Smooth muscle cell (in vitro differentiated cells): ENCODE data around the gene PTPRB. TPM values are rescaled to one million over a fixed set of nuclear protein-coding genes. Genes with fewer than 3 reads are reported as not detected.

Experiments
- DNase-seq: peaks from one replicate; lab custom pipeline; 2025; ENCODE audit not compliant: unreplicated experiment; lab: John Stamatoyannopoulos, UW
- H2AFZ ChIP-seq: fragments of 200-600 bp; sonication (generic); 2 replicates; pipeline ENCODE4 v1.6.0; 2016; ENCODE audit warnings: antibody characterized with exemption, low read depth, mild to moderate bottlenecking
- H3F3A ChIP-seq: fragments of 200-600 bp; sonication (generic); 2 replicates; pipeline ENCODE4 v1.6.0; 2017; ENCODE audit warnings: antibody characterized with exemption, low read depth
- H3K27ac ChIP-seq: fragments of 200-600 bp; sonication (generic); 2 replicates; pipeline ENCODE4 v1.5.1; 2016; ENCODE audit warnings: low read depth, mild to moderate bottlenecking
- H3K27me3 ChIP-seq: fragments of 200-600 bp; sonication (generic); 2 replicates; pipeline ENCODE4 v1.6.1; 2016; ENCODE audit warnings: low read depth, mild to moderate bottlenecking
- H3K36me3 ChIP-seq: fragments of 200-600 bp; sonication (generic); 2 replicates; pipeline ENCODE4 v1.5.1; 2016; ENCODE audit warnings: low read depth
- H3K4me1 ChIP-seq: fragments of 200-600 bp; sonication (generic); 2 replicates; pipeline ENCODE4 v1.5.1; 2016; ENCODE audit warnings: low read depth
- H3K4me2 ChIP-seq: fragments of 200-600 bp; sonication (generic); 2 replicates; pipeline ENCODE4 v1.6.0; 2016; ENCODE audit warnings: mild to moderate bottlenecking
- H3K4me3 ChIP-seq: fragments of 200-600 bp; sonication (generic); 2 replicates; pipeline ENCODE4 v1.5.1; 2016; ENCODE audit warnings: mild to moderate bottlenecking
- H3K79me2 ChIP-seq: fragments of 200-600 bp; sonication (generic); 2 replicates; pipeline ENCODE4 v1.6.0; 2016; ENCODE audit warnings: low read depth, mild to moderate bottlenecking
- H3K9ac ChIP-seq: fragments of 200-600 bp; sonication (generic); 2 replicates; pipeline ENCODE4 v1.6.0; 2016; ENCODE audit warnings: low read depth
- H3K9me3 ChIP-seq: fragments of 200-600 bp; sonication (generic); replicated peaks from 2 replicates; pipeline ENCODE4 v1.5.1; 2016; ENCODE audit warnings: low read depth
- H4K20me1 ChIP-seq: fragments of 200-600 bp; sonication (generic); 2 replicates; pipeline ENCODE4 v1.6.0; 2016; ENCODE audit warnings: low read depth
- WGBS: methylation state at CpG from one replicate; pipeline ENCODE4 v1.1.7; 2016; ENCODE audit warnings: low lambda C conversion rate; 5-methylcytosine and 5-hydroxymethylcytosine counted together
- polyA plus RNA-seq: library from polyadenylated mRNA; unstranded; fragments of >200 nt; fragmentation: Nextera tagmentation; extraction: Ambion mirVana; gene quantifications from 2 replicates; pipeline ENCODE4 v1.2.1, GENCODE V29; 2016
- total RNA-seq: library from RNA; depleted of rRNA; stranded (reverse); fragments of >200 nt; gene quantifications from 2 replicates; pipeline ENCODE4 v1.2.3, GENCODE V29; 2014
- TF ChIP-seq, protein P1 (sequence below): fragments of 200-600 bp; sonication (generic); IDR thresholded peaks from 2 replicates; pipeline ENCODE4 v1.5.1; 2017; ENCODE audit warnings: borderline replicate concordance, mild to moderate bottlenecking, antibody characterized with exemption; ENCODE audit not compliant: insufficient read depth, poor library complexity, severe bottlenecking

The PTPRB gene
- total and polyA plus RNA-seq, 2 experiments from 2014 or later: 0.56 to 7.3 TPM

DNA sequence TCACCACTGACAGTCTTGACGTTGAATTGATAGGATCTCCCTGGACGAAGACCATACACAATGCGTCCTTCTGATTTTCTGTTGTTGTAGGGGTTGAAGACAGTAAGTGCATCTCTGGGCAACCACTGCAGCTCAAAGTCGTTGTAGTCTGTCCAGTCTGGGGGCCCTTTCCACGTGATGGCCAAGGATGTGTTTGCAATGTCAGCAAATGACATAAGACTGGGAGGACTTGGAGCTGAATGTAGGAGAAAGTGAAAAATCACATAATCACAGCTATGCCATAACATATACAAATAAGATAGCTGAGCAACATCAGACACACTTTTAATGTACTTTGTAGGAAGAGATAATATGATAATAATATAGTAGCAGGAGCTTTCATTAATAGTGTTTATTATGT lies 77.8 kb downstream of the PTPRB start:
- TF ChIP-seq, protein P1, sequence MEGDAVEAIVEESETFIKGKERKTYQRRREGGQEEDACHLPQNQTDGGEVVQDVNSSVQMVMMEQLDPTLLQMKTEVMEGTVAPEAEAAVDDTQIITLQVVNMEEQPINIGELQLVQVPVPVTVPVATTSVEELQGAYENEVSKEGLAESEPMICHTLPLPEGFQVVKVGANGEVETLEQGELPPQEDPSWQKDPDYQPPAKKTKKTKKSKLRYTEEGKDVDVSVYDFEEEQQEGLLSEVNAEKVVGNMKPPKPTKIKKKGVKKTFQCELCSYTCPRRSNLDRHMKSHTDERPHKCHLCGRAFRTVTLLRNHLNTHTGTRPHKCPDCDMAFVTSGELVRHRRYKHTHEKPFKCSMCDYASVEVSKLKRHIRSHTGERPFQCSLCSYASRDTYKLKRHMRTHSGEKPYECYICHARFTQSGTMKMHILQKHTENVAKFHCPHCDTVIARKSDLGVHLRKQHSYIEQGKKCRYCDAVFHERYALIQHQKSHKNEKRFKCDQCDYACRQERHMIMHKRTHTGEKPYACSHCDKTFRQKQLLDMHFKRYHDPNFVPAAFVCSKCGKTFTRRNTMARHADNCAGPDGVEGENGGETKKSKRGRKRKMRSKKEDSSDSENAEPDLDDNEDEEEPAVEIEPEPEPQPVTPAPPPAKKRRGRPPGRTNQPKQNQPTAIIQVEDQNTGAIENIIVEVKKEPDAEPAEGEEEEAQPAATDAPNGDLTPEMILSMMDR: no peak
- Histone ChIP-seq H4K20me1 (no peaks in the 10 kb centered on the region), H3K27me3 (no peaks in the 10 kb centered on the region), H3K9ac (no peak overlapping the region), H3K79me2 (no peaks in the 10 kb centered on the region), H3K9me3 (no peaks in the 10 kb centered on the region), H3K4me3 (no peak overlapping the region), H3K27ac (no peak overlapping the region), H3K4me1 (peaks cover 4% of the 10 kb centered on the region), H3K36me3 (no peaks in the 10 kb centered on the region), H2AFZ (no peak overlapping the region), H3F3A (no peaks in the 10 kb centered on the region), H3K4me2 (no peak overlapping the region)
- WGBS: 89% methylated on average over 5 of the region's 5 CpGs
- DNase-seq: no peak

DNA sequence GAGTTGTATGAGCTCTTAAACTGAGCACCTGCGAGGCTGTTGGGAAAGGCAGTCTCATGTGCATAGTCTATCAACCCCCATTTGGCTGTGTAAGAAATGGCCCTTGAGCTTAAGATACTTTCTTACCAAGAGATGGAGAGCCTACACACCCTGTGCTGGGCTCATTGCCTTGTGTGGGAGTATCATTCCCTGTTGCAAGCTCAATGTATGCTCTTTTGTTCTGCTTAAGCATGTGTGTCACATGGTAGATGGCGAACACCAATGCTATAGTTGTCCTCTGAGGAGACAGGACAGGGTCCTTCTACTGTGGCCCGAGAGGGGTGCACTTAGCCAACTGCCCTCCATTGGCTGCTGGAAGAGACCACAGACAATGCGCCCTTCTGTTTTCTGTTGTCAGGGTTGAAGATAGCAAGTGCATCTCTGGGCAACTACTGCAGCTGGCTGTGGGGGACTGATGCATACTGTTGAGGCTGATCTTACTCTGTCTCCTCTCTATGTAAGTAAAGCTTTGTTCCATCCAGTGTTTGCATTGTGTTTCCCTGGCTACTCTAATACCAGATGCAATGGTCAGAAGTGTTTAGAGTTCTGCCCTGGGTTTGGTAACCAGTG lies 79.5 kb downstream of the PTPRB start:
- no peak overlapping the region for H3K4me2 ChIP-seq
- H3K4me1 ChIP-seq: peaks cover 4% of the 10 kb centered on the region
- H3K79me2 ChIP-seq: no peaks in the 10 kb centered on the region
- no peaks in the 10 kb centered on the region for H3K9me3 ChIP-seq
- H3K27me3 ChIP-seq: no peaks in the 10 kb centered on the region
- H3K9ac ChIP-seq: no peak overlapping the region
- H2AFZ ChIP-seq: no peak overlapping the region
- TF ChIP-seq, protein P1: no peak
- no peak for DNase-seq
- no peaks in the 10 kb centered on the region for H4K20me1 ChIP-seq
- no peak overlapping the region for H3K27ac ChIP-seq
- no peaks in the 10 kb centered on the region for H3F3A ChIP-seq
- H3K36me3 ChIP-seq: no peaks in the 10 kb centered on the region
- 96% methylated on average over 4 of the region's 4 CpGs for WGBS
- H3K4me3 ChIP-seq: no peak overlapping the region

DNA sequence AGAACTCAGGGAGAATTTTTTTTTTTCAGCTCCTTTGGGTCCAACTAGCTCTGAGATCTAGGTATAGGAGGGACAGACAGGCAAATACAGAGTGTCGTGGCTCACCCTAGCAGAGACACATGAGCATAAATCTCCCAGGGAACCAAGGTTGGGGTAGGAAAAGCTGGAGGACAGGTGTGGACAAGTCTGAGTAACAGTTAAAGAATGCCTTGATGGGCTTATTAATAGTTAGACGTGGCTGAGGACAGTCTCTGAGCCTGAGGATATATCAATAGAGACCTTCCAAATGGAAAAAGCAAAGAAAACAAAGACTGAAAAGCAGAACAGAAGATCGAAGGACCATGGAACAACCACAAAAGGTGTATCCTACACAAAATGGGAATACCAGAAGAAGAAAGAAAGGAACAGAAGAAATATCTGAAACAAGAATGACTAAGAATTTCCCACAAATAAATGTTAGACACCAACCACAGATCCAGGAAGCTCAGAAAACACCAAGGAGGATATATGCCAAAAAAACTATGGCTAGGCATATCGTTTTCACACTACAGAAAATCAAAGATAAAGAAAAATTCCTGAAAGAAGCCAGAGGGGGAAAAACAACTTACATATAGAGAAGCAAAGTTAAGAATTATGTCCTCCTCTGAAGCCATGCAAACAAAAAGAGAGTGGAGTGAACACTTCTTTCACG lies 80.9 kb downstream of the PTPRB start:
- WGBS: 78% methylated on average over 5 of the region's 5 CpGs
- no peaks in the 10 kb centered on the region for H3F3A ChIP-seq

More for the DNA sequence above, 80.9 kb downstream of the PTPRB start:
- no peak overlapping the region for H3K4me3 ChIP-seq
- TF ChIP-seq, protein P1: no peak
- H3K9me3 ChIP-seq: no peaks in the 10 kb centered on the region
- H3K4me2 ChIP-seq: no peak overlapping the region
- peaks cover 4% of the 10 kb centered on the region for H3K4me1 ChIP-seq
- H3K79me2 ChIP-seq: no peaks in the 10 kb centered on the region
- no peak for DNase-seq
- peak overlapping the region; percentile 61 for H3K27ac ChIP-seq
- peak overlapping the region; percentile 15 for H3K9ac ChIP-seq
- H4K20me1 ChIP-seq: no peaks in the 10 kb centered on the region
- no peaks in the 10 kb centered on the region for H3K36me3 ChIP-seq
- no peaks in the 10 kb centered on the region for H3K27me3 ChIP-seq
- no peak overlapping the region for H2AFZ ChIP-seq
